ENCODE results near the gene PEX26.
"Not testable (repeated sequence)": the region's sequence is repeated elsewhere in the genome, so short reads cannot be mapped to it uniquely, and the experiment has no call there.

PEX26 gene

GRCh38 chr22:18114976-18115652 lies 37.3 kb downstream of the PEX26 start:
- in situ Hi-C loops (cut with MboI; ENCODE audit: low sequenced_read_pairs): no loop called here

- in situ Hi-C loops (cut with MboI; ENCODE audit: low sequenced_read_pairs): no loop called here
Observed at GRCh38 chr22:18115906-18116371, 38.1 kb downstream of the PEX26 start.

GRCh38 chr22:18116634-18117033 lies 38.8 kb downstream of the PEX26 start:
- in situ Hi-C loops (cut with MboI; ENCODE audit: low sequenced_read_pairs): no loop called here

GRCh38 chr22:18118345-18118915 lies 40.6 kb downstream of the PEX26 start:
- in situ Hi-C loops (cut with MboI; ENCODE audit: low sequenced_read_pairs): no loop called here

- in situ Hi-C loops (cut with MboI; ENCODE audit: low sequenced_read_pairs): no loop called here
Observed at GRCh38 chr22:18119409-18120110, 41.8 kb downstream of the PEX26 start.

GRCh38 chr22:18120857-18121256 lies 43.1 kb downstream of the PEX26 start:
- in situ Hi-C loops (cut with MboI; ENCODE audit: low sequenced_read_pairs): no loop called here

GRCh38 chr22:18121506-18121905 lies 43.7 kb downstream of the PEX26 start:
- in situ Hi-C loops (cut with MboI; ENCODE audit: low sequenced_read_pairs): no loop called here

- in situ Hi-C loops (cut with MboI; ENCODE audit: low sequenced_read_pairs): no loop called here
Observed at GRCh38 chr22:18121954-18122554, 44.3 kb downstream of the PEX26 start.

GRCh38 chr22:18123476-18124025 lies 45.8 kb downstream of the PEX26 start:
- in situ Hi-C loops (cut with MboI; ENCODE audit: low sequenced_read_pairs): not testable (repeated sequence)

- in situ Hi-C loops (cut with MboI; ENCODE audit: low sequenced_read_pairs): no loop called here
Observed at GRCh38 chr22:18126606-18127005, 48.8 kb downstream of the PEX26 start.

- in situ Hi-C loops (cut with MboI; ENCODE audit: low sequenced_read_pairs): no loop called here
Observed at GRCh38 chr22:18130018-18130417, 52.2 kb downstream of the PEX26 start.

GRCh38 chr22:18130699-18131429 lies 53.1 kb downstream of the PEX26 start:
- in situ Hi-C loops (cut with MboI; ENCODE audit: low sequenced_read_pairs): no loop called here

- in situ Hi-C loops (cut with MboI; ENCODE audit: low sequenced_read_pairs): no loop called here
Observed at GRCh38 chr22:18133452-18133851, 55.7 kb downstream of the PEX26 start.

- in situ Hi-C loops (cut with MboI; ENCODE audit: low sequenced_read_pairs): no loop called here
Observed at GRCh38 chr22:18136563-18137320, 59.0 kb downstream of the PEX26 start.

- in situ Hi-C loops (cut with MboI; ENCODE audit: low sequenced_read_pairs): not testable (repeated sequence)
Observed at GRCh38 chr22:18141004-18141403, 63.2 kb downstream of the PEX26 start.

GRCh38 chr22:18144105-18144504 lies 66.3 kb downstream of the PEX26 start:
- in situ Hi-C loops (cut with MboI; ENCODE audit: low sequenced_read_pairs): no loop called here

- in situ Hi-C loops (cut with MboI; ENCODE audit: low sequenced_read_pairs): no loop called here
Observed at GRCh38 chr22:18145676-18146388, 68.0 kb downstream of the PEX26 start.

- in situ Hi-C loops (cut with MboI; ENCODE audit: low sequenced_read_pairs): no loop called here
Observed at GRCh38 chr22:18146389-18146753, 68.6 kb downstream of the PEX26 start.

GRCh38 chr22:18147791-18148190 lies 70.0 kb downstream of the PEX26 start:
- in situ Hi-C loops (cut with MboI; ENCODE audit: low sequenced_read_pairs): no loop called here
